Eye (tissue), 1 donor: ENCODE data around the gene BTD.
A peak's percentile ranks its signal among the peaks of the same experiment; 100 is the strongest.

Experiments
- DNase-seq: peaks from one replicate; pipeline ENCODE4 v3.0.0-alpha.2; 2015

BTD gene

GRCh38 chr3:15637131-15637951 is 35.8 kb downstream of the BTD start:
- no peak for DNase-seq

- no peak for DNase-seq
These were observed 36.8 kb downstream of the BTD start for GRCh38 chr3:15638193-15638890.

GRCh38 chr3:15638891-15639262 is 37.3 kb downstream of the BTD start:
- DNase-seq: no peak

- no peak for DNase-seq
These were observed 43.7 kb downstream of the BTD start for GRCh38 chr3:15645246-15645645.

DNA sequence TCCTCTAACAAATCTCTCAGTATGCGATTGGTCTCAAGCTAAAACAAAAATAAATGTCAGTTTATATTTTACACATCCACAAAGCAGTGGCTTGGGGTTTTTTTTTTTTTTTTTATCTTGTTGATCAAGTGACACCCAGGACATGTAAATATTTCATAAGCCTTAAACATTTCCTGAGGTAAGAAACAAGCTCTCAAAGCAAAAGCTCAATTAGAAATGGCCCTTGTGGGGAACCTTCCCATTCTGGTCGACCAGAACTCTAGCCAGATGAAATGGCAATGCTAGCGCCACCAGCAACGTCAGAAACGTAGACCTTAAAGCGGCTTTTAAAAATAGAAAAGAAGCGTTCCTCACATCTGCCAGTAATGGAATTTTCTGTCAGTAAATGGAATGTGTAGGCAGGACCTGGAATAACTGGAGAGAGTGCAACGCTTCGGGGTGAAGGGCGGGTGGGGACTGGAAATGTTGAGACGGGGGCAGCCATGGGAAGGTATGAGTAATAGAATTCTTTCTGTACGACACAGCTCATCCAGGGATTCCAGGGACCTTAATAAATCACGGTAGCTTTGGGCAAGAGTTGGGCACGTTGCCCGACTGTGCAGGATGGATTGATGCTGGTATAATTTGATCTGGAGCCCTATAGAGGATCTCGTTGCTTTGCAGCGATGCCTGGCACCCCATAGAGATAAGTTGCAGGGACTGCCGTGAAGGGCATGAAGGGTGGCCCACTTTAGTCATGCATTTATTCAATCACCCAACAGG is 44.4 kb downstream of the BTD start:
- DNase-seq: no peak

DNA sequence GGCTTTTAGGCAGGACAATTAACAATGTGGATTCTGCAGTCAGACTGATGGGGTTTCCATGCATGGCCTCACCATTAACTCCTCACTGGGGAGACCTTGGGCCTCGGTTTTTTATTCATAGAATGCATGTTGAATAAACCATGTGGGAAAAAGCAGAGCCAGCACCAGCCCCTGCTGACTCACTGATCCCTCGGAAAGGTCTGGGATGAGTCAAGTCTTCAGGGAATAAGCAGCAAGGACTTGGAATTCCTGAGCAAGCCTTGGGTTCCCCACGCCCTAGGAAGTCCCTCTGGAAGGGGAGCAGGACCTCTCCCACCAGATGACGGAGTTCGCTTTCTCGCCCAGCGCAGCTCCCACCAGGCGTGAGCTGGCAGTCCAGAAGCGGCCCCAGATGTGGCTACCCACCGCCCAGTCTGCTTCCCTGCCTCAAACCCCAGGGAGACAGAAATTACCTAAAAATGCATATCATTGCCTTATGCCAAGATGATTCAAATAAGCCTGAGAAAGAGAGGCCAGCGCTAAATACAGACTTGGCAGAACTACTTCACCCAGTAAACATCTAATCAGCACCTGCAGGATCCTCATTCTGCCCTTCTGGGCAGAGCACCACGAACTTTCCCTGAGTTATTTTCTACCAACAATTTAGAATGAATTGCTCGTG is 45.4 kb downstream of the BTD start:
- peak; percentile 27 for DNase-seq

DNA sequence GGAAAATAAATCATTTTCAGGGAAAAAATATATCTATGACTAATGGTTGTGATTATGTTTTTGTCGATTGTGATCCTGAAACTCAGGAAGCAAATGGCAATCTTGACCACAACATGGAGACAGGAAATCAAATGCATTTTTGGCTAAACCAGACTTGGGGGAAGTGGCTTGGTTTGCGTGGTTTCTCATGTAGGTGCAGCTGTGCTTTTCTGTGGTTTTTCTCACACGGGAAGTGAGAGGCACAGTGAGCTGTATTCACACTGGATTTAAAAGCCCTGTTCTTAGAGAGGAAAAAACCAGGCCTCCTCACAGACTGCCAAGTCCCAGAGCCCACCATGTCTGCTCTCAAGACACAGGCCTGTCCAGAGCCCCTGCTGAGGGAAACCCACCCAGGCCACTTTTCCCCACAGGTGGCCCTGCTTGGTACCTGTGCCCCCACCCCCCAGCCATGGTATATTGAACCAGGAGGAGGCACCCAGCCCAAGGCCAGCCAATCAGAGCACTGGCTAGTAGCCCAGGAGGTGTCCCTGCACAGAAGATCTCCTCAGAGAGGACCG is 46.1 kb downstream of the BTD start:
- DNase-seq: peak; percentile 27

DNA sequence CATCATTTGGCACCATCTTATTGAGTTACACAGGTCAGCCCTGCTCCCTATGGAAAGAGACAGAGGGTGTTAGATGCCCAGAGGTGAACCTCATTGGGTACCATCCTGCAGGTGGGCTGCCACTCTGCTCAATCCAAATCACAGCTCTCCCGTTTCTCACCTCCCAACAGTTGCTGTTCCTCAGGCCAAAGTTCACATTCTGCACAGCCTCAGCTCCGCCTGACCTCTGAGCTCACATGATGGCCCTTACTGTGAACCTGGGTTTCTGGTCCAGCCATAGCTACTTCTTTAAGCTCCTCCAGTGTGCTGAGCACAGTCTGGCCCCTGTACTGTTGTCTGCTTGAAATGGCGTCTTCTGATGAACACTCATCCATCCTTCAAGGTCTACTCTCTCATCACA is 47.8 kb downstream of the BTD start:
- DNase-seq: no peak

GRCh38 chr3:15649858-15650257 is 48.3 kb downstream of the BTD start:
- DNase-seq: no peak

GRCh38 chr3:15651396-15651795 is 49.9 kb downstream of the BTD start:
- no peak for DNase-seq

DNA sequence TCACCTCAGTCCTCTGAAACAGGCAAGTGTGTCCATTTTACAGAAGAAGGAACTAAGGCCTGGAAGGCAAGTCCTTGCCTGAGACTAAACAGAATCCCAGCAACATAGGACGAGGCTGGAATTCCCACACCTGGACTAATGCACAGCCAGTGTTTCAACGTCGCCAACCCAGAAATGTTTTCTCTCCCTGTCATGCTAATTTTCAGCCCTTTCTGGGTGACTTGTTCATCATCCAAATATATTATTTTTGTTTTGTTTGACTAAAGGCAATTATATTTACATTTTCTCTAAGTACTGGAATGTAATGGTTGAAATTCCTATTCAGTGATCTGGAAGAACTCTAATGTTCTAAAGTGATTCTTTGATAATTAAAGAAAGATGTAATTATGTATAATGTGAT is 51.8 kb downstream of the BTD start:
- no peak for DNase-seq

DNA sequence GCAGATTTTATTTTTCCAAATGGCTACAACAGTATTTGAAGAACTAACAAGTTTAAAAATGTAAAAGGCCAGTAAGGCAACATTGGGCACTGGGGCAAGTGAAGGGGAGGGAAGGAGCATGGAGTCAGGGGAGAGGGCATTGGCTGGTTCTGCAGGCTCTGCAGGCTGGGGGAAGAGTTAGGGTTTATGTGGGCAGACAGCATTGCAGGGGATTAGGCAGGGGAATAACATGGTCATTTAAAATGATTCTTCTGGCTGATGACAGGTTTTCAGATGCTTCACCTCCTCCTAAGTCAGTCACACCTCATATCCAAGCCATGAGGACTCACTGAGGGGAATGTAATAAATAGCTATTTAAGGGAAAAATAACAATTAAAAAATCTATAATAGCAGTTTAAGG is 52.6 kb downstream of the BTD start:
- DNase-seq: no peak

- no peak for DNase-seq
These were observed 53.3 kb downstream of the BTD start for GRCh38 chr3:15654891-15655290.

DNA sequence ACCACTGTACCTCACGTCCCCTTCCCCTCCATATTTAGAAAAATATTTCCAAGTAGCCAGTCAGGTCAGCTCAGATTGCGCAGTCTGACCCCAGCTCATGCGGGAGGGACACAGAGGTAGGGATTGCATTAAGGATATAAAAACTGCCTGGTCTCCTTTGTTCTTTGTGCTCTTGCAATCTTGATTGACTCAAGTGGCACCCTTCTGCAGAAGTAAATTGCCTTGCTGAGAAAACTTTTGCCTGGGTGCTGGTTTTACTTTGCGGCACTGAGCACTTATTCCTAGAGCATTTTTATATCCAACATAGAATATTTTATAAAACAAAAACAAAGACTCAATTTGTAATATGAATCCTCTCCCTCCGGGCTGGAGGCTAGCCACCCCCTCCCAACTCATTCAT is 54.8 kb downstream of the BTD start:
- DNase-seq: no peak

- no peak for DNase-seq
These were observed 55.5 kb downstream of the BTD start for GRCh38 chr3:15657016-15657415.

GRCh38 chr3:15659254-15659975 is 57.9 kb downstream of the BTD start:
- no peak for DNase-seq

GRCh38 chr3:15660055-15660935 is 58.8 kb downstream of the BTD start:
- no peak for DNase-seq

GRCh38 chr3:15664144-15664543 is 62.6 kb downstream of the BTD start:
- no peak for DNase-seq

DNA sequence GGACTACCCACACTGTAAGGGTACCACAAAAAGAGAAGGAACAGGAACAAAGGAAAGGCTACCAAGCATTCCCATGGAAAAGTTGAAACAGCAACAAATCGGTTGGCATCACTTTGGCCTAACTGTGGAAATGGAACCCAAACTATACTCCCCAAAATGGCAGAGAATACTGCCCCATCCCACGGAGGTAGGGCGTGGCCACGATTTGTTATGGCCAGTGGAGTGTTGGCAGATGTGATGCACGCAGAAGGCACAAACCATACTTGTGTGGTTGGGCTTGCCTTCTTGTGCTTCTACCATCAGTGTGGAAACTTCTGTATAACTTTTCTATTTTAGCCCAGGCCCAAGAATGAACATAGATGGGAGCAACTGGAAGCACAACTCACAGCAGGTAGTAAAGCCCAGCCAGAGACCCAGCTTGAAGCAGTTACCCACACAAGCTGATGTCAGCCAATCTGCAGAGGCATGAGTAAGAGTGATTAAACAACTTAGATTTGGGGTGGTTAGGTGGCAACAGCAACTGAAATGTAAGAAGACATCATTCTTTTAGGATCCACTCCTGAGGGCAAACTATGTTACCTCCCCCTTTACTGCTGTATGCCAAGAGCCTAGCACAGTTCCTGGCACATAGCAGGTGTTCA is 64.1 kb downstream of the BTD start:
- no peak for DNase-seq

DNA sequence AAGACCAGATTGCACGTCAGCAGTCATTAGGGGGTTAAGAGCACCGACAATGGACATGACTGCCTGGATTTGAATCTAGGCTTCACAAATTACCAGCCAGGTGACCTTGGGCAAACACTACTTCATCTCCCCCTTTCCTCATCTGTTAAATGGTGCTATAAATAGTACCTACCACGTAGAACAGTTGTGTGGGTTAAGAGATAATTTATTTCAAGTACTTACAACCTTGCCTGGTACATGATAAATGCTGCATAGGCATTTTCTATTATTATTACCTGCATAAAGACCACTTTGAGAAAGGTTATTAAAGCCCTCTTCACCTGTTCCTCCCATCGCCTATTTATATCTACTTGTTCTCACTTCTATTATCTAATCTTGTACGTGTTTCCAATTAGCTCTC is 64.7 kb downstream of the BTD start:
- DNase-seq: no peak

- DNase-seq: no peak
These were observed 65.9 kb downstream of the BTD start for GRCh38 chr3:15667484-15667883.
